Globus pallidus (tissue), 1 donor: ENCODE results near the gene GLB1L.
"Not testable (repeated sequence)": the region's sequence is repeated elsewhere in the genome, so short reads cannot be mapped to it uniquely, and the experiment has no call there.

Experiments
- DNase-seq: peaks from one replicate; pipeline ENCODE4 v3.0.0-alpha.2; 2015; ENCODE audit warnings: low spot score

GLB1L gene

DNA sequence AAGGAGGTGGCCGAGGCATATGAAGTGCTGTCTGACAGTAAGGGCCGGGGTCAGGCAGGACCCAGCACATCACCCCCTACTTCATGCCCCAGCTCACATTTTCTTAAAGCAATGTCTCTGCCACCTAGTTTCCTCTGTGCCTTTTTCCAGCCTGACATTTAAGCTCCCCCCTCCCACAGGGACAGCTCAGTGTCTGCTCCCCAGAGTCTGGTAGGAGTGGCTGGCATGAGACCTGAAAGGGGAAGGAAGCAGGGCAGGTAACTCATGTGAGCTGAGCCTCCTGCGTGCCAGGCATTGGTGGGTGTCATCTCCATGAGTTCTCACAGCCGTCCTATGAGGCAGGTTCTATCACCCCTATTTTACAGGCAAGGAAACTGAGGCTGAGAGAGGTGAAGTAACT lies 35.4 kb upstream of the GLB1L start:
- no peak for DNase-seq

DNA sequence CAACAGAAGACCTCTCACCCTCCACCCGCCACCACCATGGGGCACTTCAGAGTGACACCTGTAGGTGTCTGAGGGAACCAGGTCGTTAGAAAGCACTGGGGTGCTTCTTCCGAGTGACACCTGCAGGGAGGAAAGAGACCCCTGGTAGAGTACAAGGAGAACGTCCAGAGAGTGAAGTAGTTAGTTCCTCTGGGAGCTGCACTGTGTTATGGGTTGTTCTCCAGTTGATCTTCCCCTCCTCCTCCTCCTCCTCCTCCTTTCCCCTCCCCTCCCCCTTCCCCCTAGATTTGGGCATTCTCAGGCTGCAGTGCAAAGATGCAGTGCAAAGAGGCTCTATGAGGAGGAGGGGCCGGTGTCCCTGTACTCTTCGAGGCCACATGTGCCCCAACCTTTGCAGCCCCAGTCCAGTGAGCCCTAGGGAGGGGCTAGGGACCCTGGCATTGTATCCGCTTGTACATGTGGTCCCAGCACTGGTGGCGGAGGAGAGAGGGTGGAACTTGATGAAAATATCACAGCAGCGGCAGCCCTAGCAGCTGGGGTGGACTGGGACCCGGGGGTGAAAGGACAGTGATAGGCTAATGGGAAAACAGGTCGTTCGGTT lies 34.8 kb upstream of the GLB1L start:
- no peak for DNase-seq

DNA sequence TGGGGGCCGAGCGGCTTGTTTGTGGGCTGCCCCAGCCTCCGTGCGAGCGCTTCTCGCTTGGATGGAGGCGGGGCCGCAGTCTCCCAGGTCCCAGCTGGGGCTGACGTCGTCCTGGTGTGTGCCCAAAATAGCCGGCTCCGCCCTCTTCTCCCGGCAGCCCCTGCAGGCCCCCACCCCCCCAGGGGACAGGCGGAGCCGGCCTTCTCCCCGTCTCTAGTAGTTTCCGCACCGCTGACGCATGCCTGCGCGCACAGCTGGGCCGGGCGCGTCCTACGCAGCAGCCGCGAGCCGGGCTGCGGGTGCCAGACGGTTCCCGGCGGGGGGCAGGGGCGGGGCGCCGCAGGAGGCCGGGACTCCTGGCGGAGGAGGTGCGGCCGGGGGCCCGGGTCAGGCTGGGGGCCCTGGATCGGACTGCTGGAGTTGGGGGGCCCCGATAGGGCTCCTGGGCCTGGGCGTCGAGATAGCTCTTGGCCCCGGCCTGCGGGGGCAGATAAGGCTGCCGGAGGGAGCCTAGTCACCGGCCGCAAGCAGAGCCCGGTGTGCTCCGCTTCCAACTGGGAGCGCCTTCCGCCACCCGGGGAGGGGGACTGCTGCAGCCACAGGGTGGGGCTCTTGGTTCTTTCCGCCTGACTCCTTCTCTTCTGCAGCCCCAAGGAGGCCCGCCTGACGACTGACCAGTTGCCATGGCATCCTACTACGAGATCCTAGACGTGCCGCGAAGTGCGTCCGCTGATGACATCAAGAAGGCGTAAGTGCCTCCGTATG lies 34.1 kb upstream of the GLB1L start, which contains the start of gene DNAJB2:
Gene DNAJB2, plus strand, starts transcription at position 216 of the 765 bp plus-strand sequence. Its CDS starts 468 bp downstream, at position 684.
- DNase-seq: peak; percentile 99

GRCh38 chr2:219278655-219279150 lies 33.5 kb upstream of the GLB1L start:
- DNase-seq: no peak

- peak; percentile 83 for DNase-seq
Observed at GRCh38 chr2:219277703-219278654, 32.7 kb upstream of the GLB1L start.

GRCh38 chr2:219274361-219274921 lies 29.2 kb upstream of the GLB1L start:
- DNase-seq: no peak

DNA sequence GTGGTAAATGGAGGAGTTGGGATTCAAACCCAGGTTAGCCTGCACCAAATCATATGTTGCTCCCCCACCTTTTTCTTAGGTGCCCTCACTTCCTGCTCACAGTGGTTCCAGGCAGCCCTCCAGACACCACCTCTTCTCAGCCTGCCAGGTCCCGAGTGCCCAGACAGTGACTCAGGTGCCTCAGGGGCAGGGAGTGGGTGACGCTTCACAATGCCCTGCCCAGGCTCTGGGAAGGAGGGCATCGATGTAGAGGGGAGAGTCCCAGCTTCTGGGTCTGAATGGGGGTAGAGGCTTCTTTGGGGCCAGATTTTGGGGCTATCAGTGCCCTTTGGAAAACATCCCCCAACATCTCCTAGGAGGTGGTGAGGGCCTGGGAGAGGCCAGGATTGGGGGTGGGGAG lies 28.7 kb upstream of the GLB1L start:
- no peak for DNase-seq

DNA sequence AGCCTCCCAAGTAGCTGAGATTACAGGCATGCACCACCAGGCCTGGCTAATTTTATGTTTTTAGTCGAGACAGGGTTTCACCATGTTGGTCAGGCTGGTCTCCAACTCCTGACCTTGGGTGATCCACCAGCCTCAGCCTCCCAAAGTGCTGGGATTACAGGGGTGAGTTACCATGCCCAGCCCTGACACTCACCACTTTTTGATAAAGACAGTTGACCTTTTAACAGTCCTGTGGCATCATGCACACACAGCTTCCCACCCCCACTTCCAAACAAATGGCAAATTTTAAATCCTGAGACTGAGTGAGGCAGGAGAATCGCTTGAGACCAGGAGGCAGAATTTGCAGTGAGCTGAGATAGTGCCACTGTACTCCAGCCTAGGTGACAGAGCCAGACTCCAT lies 27.8 kb upstream of the GLB1L start:
- DNase-seq: no peak

DNA sequence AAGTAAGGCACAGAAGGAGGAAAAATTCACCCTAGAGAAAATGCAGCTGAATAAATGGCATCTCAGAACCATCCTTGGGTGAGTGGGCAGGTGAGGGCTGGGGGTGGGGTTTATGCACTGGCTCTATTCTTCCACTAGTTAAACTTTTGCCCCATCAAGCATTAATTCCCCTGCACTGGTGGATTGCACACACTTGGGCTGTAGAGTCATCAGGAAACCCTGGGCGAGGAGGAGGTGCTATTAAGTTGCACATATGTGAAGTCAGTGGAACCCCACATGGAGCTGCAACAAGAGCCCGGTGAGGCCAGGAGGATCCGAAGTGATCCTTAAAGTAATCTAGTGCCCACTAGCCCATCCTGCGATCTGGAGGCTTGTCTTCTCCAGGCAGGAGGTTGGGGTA lies 27.1 kb upstream of the GLB1L start:
- no peak for DNase-seq

GRCh38 chr2:219271021-219271420 lies 25.8 kb upstream of the GLB1L start:
- no peak for DNase-seq

DNA sequence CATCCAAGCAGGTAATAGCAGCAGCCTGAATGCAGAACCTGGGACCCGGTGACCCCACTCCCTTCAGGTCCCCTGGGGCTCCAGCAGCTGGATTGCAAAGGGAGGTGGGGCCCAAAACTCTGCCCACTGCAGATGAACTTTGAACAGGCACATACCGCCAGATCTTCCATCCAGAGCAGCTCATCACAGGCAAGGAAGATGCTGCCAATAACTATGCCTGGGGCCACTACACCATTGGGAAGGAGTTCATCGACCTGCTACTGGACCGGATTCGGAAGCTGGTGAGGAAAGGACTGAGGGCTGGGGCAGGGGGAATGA lies 24.8 kb upstream of the GLB1L start:
- DNase-seq: no peak

GRCh38 chr2:219269362-219270054 lies 24.3 kb upstream of the GLB1L start:
- DNase-seq: no peak

GRCh38 chr2:219268294-219268693 lies 23.1 kb upstream of the GLB1L start:
- DNase-seq: no peak

DNA sequence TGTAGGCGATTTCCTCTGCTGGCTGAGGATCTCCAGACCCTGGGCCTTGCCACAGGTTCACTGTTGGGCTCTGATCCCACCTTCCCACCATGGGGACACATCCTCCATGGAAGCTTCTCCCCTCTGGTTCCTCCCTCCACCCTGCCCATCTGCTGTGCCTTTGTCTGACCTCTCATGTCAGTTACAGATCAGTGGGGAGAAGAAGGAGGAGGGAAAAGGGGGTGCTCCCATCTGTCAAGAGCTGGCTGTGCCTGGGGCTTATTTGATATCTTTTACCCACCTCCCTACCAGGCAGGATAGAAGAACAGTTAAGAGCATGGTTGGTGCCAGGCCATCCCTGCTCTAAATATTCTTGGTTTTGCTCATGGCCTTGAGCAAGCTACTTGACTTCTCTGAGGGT lies 21.6 kb upstream of the GLB1L start:
- DNase-seq: no peak

GRCh38 chr2:219266232-219266631 lies 21.0 kb upstream of the GLB1L start:
- DNase-seq: no peak

DNA sequence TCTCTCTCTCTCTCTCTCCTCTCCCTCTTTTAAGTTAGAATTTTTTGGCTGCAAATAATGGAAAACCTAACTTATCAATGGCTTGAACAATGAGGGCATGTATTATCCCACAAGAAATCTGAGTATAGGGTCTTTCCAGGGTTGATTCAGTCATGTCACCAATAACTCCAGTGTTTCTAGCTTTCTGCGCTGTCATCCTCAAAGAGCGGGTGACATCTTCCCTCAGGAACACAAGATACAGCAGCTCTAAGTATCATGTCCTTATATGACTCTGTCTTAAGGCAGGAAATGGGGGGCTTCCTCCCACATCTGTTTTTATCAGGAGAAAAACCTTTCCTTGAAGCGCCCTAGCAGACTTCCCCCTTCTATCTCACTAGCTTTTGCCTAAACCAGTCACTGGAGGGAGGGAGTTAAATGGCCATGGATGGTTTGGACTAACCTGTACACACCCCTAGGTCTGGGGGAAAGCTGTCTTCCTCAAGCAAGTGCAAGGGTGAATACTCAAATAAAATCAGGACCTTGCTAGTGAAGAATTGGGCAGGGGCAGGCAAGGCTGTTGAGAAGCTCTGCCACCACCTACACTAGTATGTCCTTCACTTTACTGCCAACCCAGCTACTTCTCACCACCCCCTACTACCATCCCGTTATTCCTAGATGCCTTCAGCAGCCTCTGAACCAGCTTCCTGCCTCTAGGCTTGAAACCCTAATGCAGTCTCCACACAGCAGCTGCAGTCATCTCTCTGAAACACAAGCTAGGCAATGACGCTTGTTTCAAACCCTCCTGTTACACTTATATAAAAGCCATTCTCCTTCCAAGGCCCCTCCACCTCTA lies 16.0 kb upstream of the GLB1L start:
- DNase-seq: no peak

- not testable (repeated sequence) for DNase-seq
Observed at GRCh38 chr2:219258942-219259341, 13.7 kb upstream of the GLB1L start.

- DNase-seq: no peak
Observed at GRCh38 chr2:219254590-219255201, 9.5 kb upstream of the GLB1L start.

DNA sequence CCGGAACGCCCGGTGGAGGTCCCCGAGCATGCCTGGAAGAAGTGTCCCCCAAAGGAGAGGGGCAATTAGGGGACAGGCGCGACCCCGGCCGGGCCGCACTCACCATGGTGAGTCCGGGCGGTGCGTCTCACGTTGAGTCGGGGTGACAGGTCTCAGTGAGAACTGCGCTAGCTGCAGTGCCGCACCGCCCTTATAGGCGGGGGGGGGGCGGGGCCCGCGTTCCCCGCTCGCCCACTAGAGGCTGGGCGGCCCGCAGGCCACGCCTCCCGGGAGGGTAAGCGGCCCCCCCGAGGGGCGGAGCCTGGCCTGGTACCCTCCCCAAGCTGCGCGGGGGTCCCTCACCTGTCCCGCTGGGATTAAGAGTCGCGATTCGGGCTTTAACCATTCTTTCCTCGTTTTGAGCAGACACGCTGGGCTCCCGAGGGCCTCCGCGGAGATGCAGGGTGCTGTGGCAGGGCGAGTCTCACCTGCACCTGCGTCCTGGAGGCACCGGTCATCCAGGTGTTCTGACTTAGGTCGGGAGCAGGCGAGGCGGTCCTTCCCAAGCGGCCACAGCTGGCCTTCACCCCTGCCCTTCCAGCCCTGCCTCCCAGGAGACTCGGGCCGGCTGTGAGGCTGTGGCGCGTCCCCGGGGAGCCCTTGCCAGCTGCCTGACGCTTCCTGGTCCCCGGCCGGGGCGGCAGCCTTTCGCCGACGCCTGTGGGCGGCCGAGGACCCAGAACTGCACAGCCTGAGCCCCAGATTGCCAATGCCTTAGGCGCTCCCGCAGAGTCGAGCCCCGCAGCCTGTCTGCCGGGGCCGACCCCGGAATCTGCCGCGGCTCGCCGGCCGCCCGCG lies 8.7 kb upstream of the GLB1L start, which contains the start of gene TUBA4A:
Gene TUBA4A, minus strand, starts transcription at position 166 of the 837 bp plus-strand sequence. Its CDS starts 60 bp downstream, at position 106.
- peak; percentile 78 for DNase-seq
